NCI-H526 treated with DMSO at 0.1 percent for 48 hours (cell line): Measurements from ENCODE around the gene DNAH11.
"Not testable (repeated sequence)": the region's sequence is repeated elsewhere in the genome, so short reads cannot be mapped to it uniquely, and the experiment has no call there.

ENCODE experiments used
- DNase-seq: peaks from one replicate; lab custom pipeline; 2025; lab: John Stamatoyannopoulos, UW

Gene DNAH11

DNA sequence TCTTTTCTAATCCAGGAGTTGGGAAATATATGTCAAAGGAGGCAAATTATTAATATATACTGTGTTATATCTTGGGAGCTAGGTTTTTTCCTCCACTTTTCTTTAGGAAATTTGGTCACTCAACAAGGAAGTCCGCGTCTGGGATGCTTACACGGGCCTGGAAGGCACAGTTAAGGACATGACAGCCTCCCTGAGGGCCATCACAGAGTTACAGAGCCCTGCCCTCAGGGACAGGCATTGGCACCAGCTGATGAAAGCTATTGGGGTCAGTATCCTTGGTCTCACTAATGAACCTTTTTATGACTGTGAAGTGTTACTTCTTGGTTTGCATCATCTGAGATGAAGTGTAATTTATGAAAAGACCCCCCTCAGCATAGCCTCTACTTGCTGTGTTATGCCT is 74.7 kb downstream of the DNAH11 start:
- DNase-seq, result no peak

DNA sequence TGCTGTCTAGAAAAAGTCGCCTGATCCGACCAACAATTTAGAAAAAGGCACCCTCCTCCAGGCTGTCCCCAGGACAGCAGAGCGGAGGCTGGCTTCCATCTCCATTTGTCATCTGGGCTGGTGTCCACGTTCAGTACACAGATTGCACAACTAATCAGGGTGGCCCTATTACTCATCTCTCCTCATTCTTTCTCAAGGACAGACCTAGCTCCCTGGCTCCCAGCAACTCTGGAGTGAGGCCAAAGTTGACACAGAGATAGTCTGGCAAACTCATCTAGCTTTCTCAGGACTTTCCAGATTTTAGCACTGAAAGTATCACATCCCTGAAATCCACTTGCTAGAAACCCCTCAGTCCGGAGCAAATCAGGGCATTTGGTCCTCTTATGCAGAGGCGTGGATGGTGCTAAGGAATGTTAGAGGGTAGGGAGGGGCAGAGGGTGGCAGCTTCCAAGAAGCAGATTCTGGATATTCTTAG is 75.1 kb downstream of the DNAH11 start:
- DNase-seq, result no peak

DNA sequence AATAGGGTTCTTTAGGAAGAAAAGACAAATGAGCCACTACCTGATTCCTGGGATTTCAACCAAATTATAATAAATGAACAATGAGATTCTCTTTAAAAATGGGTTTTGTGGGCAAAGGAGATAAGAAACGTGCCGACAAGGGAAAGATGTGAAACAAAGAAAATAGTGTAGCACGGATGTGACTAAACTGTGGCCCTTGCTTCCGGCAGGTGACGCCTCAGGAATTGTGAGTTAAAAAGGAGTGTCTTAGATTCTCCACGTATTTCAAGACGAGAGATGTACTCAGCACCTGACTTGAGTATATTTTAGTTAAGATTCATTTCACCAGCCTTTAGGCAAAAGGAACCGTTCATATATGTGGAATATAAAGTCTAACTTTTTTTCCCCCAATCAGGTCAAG is 75.9 kb downstream of the DNAH11 start:
- DNase-seq, result no peak

DNA sequence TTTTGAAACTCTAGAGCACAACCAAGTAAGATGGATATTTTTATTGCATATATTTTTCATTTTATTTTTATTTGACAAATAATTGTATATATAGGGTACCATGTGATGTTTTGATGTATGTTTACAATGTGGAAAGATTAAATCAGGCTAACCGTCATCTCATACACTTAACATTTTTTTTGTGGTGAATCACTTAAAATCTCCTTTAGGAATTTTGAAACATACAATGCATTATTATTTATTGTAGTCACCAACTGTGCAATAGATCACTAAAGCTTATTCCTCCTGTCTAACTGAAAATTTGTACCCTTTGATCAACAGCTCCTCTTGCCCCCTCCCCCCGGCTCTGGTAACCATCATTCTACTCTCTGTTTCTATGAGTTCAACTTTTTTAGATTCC is 77.2 kb downstream of the DNAH11 start:
- DNase-seq, result no peak

DNA sequence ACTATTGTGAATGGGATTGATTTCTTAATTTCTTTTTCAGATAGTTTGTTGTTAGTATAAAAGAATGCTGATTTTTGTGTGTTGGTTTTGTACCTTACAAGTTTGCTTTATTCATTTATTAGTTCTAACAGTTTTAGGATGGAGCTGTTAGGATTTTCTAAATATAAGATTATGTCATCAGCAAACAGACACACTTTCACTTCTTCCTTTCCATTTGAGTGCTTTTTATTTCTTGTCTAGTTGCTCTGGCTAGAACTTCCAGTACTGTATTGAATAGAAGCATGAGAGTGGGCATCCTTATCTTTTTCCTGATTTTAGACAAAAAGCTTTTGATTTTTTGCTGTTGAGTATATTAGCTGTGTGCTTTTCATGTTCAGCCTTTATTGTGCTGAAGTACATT is 81.5 kb downstream of the DNAH11 start:
- no peak for DNase-seq

DNA sequence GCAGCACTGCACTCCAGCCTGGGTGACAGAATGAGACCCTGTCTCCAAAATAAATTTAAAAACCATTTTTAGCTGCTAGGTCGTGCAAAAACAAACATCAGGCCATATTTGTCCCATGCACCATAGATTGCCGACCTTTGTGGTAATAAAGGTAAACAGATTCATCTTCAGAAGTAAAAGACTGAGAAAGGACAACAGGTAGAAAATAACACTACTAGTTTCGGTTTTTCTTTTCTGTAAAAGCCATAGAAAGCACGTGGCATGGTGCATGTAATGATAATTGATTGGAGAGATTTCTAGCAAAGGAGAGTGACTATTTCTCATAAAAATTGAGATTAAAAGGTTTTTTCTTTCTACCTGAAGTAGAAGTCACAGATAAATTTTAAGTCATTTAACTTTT is 93.9 kb downstream of the DNAH11 start:
- no peak for DNase-seq

DNA sequence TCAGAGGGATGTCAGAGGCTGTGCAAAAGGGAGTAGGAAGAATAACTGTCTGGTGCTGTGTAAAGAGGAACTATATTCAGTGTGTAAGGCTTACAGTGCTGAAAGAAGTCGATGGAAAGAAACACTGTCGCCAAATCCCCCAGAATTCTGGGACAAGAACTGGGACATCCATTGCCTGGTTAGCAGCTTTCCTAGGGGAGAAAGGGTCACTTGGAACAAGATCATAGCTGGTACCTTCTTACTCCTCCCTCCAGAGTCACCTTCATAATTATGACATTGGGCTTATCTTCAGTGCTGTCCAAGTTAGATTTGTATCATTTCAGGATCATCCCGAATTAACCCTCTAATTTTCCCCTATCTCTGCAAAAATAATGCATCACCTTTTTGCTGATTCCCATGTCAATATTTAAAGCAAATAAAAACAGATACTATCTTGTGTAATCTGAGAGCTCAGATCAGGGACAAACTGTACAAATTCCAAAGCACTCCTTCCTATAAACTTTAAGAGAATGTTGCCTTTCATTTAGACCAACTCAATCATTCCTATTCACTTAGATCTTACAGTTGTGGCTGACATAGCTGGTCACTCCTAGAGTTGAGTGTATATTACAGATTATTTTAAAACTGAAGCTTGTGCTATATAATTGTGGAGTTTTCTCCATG is 96.5 kb downstream of the DNAH11 start:
- DNase-seq, result no peak

DNA sequence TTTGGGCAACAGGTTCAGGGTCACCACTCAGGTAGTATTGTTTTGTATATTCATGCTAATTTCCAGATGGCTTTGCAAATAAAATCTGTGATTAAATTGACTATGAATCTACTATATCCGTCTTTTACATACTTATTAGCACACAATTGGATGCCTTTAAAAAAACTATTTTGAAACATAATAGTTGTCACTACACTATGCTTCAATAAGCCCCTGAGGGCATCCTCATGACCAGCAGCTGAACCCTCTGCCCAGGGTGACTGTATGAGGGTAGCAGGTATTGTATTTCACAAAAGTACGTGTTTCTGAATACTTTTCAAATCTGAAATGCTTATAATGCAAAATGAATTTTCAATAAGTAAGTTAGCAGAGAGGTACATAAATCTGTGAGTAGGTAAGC is 97.3 kb downstream of the DNAH11 start:
- DNase-seq, result no peak

DNA sequence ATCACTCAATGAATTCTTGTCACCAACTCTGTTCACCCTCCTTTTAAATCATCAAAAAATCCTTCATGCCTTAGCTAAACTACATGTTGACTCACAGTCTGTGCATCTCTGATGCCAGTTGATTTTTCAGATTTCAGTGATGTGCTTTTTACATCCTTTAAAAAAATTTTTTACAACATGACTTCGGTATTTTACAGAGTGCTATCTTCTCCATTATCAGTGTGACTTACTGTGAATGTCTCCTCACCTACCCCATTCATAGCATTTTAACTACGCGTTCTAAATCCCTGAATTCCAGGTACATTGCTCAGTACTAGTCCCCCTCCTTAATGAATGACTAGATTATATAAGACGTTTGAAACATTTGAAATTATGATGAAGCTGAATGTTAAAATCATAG is 98.7 kb downstream of the DNAH11 start:
- DNase-seq, result no peak

DNA sequence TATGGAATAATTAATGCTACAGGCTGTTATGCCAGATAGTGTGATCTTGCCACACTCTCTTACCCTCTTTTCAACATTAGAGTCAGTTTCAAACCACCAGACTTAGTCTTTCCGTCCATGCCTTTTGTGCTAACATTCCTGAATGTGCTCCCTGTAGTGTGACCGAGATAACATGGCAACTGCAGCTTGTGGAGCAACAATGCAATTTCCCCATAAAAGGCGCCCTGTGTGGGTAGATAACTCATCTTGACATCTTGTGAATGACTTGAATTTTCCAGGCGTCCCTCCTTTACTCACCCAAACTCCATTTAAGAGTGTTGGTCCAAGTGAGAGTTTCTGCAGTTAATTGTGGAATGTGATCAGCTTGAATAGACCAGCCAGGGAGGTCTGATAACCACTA is 99.6 kb downstream of the DNAH11 start:
- DNase-seq, result no peak

DNA sequence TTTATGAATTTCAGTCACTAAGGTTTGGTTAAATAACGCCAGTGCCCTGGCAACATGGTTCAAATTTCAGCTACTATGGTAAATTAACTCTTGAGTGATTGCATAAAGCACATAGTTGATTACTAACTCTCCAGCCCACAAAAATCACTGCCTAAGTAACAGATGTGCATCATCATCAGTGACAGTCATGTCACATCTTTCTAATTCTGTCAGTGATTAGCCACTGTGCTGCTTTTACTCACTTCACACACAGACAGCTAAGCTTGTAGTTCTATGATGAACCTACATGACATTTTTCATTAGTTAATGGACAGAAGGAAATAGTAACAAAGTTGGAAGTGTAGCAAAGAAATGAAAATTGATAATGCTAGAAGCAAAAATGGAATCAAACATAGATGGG is 108.9 kb downstream of the DNAH11 start:
- DNase-seq, result no peak

DNA sequence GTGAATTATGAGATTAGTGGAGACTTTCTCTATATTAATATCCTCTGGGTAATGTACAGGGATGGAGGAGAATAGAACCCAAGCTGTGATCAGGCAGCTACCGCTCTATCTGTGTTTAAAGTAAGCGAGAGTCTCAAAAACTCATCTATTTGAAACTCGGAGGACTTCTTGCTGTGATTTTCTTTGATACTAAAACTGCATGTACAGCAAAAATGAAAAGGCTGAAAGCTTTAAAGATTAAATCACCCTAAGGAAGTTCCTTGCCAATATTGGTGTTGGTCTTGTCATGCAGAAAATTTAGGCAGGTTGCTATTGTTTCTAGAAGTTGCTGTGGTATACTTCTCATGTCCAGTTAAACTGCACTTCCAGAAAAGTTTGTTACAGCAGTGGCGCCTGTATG is 110.8 kb downstream of the DNAH11 start:
- no peak for DNase-seq

DNA sequence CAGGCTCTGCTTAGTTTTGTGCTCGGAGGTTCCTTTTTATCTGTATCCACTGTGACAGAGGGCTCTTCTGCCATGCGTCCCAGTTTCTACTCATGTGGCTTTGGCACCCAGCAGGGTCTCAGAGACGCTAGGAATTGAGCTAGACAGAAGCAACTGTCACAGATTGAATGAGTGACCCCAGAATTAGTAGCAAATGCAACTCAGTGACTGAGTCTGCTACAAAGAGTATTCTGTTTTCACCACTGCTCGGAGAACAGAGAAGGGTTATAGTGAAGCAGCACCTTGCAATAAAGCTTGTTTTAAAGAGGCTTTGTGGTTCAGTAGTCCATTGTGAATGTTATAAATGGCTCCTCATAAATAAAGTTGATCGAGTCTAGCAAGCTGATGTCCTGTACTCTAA is 113.2 kb downstream of the DNAH11 start:
- no peak for DNase-seq

DNA sequence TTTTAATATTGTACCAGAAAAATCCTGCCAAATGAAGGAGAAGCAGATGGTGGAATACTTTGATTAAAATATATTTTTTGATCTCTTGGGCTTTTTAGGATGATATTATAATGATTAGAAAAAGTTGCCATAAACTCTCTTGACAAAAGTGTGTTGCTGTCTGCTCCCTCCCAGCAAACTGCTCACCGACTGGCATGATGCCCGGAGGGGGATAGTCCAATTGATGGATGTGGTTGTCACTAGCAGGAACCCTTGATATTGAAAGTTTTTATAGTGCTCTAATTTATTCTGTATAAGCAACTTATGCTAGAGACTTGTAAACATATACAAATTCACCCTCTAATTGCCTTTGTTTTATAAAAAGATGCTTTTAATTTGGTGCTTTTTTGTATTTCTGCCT is 114.0 kb downstream of the DNAH11 start:
- no peak for DNase-seq

DNA sequence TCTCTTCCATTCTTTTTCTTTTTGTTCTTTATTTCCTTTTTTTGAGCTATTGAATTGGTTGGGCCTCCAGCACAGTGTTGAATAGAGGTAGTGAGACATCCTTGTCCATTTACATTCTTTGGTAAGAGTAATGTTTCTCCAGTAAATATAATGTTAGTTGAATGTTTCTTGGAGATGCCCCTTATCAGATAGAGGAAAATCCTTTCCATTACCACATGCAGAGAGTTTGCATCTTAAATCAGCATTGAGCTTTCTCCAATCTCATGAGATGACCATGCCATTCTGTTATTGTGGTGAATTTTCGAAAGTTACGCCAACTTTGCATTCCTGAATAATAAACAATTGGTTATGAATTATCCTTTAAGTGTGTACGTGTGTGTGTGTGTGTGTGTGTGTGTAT is 127.7 kb downstream of the DNAH11 start:
- DNase-seq, result no peak

DNA sequence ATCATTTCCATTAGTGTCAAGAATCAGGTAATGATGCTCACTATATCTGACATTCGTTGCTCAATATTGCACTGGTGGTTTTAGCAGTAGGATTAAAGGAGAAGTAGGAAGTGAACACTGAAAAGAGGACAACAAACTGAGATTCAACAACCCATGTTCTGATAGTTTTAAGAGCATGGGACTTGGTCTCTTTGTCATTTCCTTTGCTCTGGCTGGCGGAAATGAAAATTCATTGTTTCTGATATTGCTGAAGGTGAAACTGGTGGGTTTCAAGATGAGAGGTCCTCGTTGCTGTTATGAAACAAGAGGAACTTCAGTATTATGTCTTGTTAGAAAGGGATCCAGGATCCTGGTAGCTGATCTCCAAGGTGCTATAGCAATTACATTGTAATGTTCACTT is 129.0 kb downstream of the DNAH11 start:
- no peak for DNase-seq

DNA sequence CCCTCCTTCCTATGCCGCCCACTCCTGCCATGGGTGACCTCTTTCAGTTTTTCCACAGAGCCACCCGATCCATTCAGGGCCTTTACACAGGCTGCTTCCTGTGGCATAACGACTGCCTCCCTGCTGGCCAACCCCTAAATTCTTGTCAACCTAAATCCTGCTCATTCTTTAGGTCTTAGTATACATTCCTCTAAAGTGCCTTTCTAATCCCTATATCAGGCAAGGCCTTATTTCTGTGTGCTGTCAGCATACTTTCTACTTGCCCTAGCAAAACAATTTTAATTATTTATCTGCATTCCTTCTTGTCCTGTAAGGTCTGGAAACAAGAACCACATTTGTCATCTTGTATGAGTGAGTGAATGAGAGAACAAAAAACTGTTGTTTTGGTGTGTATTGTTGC is 132.4 kb downstream of the DNAH11 start:
- no peak for DNase-seq

DNA sequence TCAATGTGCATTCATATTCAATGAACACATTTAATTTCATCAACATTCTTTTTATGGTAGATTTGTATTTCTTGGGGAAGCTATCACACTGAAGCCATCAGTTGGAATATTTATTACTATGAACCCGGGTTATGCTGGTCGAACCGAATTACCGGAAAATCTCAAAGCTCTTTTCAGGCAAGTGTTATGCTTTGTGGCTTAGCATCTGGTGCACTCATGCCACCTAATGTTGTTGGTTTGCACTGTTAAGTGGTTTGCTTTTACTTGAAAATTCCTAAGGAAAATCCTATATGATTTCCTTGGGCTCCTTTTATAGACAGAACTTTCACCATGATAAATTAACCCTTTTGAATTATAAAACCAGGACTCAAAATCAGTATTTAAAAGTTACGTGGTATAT is 147.9 kb downstream of the DNAH11 start:
- DNase-seq, result peak; percentile 21

DNA sequence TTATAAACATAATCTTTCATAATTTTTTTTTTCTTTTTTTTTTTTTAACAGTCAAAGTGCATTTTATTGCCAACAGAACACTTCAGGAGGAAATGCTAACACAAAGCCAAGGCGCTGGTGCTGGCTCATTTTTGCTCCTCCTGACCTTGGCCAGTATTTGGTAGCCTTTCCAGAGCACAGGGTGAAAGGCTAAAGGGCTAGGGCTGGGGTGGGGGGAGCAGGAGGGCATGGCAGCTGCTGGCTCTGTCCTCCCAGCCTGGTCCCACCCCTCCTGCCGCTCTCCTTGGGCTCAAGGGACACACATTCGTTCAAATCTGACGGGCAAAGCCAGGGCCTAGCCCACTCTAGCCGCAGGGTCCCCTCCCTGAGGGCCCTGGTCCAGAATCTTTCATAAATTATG is 148.3 kb downstream of the DNAH11 start:
- DNase-seq, result not testable (repeated sequence)

DNA sequence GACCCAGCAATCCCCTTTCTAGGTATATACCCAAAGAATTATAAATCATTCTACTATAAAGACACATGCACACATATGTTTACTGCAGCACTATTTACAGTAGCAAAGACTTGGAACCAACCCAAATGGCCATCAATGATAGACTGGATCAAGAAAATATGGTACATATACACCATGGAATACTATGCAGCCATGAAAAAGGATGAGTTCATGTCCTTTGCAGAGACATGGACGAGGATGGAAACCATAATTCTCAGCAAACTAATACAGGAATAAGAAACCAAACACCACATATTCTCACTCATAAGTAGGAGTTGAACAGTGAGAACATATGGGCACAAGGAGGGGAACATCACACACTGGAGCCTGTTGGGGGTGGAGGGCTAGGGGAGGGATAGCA is 157.7 kb downstream of the DNAH11 start:
- DNase-seq, result not testable (repeated sequence)

DNA sequence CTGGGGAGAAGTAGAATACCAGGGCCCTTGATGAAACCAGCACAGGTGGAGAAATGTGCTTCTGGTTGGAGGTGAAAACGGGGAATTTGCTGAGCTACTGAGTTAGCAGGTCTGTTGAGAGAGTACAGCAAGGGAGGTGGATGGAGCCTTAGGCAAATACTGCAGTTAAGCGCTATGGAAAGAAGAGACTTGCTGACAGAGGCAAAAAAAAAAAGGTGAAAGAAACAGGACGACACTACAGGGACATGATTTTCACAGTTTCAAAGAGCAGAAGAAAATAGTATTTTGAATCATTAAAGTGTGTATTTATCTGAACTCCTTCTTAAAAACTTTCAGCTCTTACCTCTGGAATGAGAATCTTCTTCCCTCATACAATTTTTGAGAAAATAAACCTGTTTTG is 159.5 kb downstream of the DNAH11 start:
- DNase-seq, result no peak

DNA sequence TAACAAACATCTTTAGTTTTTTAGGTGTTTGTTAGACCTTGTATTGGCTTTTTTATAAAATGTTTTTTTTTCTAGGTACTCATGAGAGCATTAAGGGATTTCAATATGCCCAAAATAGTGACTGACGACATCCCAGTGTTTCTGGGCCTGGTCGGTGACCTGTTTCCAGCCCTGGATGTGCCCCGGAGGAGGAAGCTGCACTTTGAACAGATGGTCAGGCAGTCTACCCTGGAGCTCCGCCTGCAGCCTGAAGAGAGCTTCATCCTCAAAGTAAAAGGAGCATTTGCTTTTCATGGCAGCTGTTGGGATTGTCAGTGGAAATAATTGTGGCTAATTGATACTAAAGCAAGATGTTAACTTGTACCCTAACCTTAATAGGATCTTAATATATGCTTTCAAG is 161.5 kb downstream of the DNAH11 start:
- DNase-seq, result no peak

DNA sequence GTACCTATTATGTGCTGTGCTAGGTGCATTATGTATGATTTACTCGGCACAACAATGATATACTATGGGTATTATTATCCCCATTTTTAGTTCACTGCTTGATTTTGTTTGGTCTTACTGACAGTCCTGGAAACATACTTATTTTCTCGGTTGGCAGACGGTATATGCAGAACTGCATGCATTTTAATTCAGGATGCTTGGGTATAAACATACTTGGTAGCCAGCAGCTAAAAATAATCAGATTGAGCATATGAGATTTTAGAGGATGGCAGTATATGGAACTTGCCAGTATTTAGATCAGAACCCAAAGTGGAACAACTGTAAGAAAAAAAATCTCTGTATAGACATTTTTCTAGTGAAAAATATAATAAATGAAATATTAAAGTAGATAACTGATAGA is 163.3 kb downstream of the DNAH11 start:
- DNase-seq, result no peak

DNA sequence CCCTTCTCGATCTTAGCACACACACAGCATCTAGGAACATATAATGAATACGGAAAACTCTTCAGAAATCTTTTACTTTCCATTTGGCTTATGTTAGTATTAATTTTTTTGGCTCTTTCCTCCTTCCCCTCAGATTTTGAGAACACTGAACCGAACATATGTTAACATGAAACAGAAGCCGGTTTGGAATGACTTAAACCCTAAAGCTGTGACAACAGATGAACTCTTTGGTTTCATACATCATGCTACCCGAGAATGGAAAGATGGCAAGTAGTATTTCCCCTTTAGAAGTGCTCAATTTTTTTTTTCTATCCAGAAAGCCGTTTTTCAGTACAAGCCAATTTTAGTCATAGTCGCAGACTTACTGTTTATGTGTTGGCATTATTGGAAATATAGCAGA is 164.7 kb downstream of the DNAH11 start:
- no peak for DNase-seq

DNA sequence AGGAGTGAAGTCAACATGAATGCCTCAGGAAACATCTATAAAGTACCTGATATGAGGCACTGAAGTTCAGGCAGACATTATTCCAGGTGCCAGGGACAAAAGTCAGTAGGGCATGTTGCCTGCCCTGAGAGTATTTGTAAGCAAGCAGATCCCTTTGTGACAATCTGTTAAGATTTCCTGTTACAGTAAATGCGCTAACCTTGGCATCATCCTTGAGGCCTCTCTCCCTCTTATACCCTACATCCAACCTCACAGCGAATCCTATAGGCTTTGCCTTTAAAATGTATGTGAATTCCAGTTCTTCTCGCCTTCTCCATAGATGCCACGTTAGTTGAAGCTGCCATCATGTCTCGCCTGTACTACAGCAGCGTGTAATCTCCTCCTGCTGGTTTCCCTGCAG is 165.3 kb downstream of the DNAH11 start:
- DNase-seq, result no peak
